ENCODE measurements around the gene ZNF398. TPM values are rescaled to one million over a fixed set of nuclear protein-coding genes. Genes with fewer than 3 reads are reported as not detected.

Gene ZNF398
- total RNA-seq, 2 donors from 2014 or later = 8.2 to 16.2 TPM

DNA sequence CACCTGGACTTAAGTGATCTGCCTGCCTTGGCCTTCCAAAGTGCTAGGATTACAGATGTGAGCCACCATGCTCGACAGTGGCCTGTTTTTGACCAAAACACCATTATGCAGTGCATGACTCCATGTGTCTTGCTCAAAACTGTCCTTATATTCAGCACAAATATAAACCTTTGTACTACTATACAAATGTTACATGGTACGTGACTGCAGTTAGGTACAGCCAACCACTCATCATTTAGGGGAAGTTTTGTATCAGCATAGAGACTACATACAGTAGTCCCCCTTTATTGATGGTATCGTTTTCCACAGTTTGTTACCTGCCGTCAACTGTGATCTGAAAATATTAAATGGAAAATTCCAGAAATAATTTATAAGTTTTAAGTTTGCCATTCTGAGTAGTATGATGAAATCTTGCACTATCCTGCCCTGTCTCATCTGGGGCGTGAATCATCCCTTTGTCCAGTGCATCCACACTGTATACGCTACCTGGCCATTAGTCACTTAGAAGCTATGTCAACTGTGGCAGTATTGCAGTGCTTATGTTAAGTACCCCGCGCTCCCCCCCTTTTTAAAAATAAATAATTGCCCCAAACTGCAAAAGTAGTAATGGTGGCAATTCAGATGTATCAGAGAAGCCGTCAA, 24.8 kb downstream of the ZNF398 start:
- Histone ChIP-seq H3K36me3 (peaks cover 58% of the 10 kb centered on the region), H3K4me3 (no peak overlapping the region), H3K27me3 (no peaks in the 10 kb centered on the region), H3K9me3 (no peaks in the 10 kb centered on the region), H3K4me1 (no peaks in the 10 kb centered on the region), H3K27ac (no peak overlapping the region)
- TF ChIP-seq, protein P1, sequence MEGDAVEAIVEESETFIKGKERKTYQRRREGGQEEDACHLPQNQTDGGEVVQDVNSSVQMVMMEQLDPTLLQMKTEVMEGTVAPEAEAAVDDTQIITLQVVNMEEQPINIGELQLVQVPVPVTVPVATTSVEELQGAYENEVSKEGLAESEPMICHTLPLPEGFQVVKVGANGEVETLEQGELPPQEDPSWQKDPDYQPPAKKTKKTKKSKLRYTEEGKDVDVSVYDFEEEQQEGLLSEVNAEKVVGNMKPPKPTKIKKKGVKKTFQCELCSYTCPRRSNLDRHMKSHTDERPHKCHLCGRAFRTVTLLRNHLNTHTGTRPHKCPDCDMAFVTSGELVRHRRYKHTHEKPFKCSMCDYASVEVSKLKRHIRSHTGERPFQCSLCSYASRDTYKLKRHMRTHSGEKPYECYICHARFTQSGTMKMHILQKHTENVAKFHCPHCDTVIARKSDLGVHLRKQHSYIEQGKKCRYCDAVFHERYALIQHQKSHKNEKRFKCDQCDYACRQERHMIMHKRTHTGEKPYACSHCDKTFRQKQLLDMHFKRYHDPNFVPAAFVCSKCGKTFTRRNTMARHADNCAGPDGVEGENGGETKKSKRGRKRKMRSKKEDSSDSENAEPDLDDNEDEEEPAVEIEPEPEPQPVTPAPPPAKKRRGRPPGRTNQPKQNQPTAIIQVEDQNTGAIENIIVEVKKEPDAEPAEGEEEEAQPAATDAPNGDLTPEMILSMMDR (IDR thresholded peaks at IDR 0.05) = no peak
- DNase-seq (ENCODE audit: low spot score) = no peak

DNA sequence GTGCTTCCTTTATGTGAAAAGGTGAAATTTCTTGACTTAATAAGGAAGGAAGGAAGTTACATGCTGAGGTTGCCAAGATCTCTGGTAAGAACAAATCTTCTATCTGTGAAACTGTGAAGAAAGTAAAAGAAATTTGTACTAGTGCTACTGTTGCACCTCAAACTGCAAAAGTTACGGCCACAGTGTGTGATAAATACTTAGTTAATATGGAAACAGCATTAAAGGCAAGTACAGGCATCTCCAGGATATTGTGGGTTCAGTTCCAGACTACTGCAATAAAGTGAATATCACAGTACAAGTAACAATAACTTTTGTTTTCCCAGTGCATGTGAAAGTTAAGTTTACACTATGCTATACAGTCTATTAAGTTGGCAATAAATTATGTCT, 25.3 kb downstream of the ZNF398 start:
- H3K9me3 ChIP-seq = no peaks in the 10 kb centered on the region
- no peaks in the 10 kb centered on the region for H3K27me3 ChIP-seq
- no peak for DNase-seq (ENCODE audit: low spot score)
- H3K36me3 ChIP-seq = peaks cover 58% of the 10 kb centered on the region
- H3K4me1 ChIP-seq = no peaks in the 10 kb centered on the region
- no peak overlapping the region for H3K4me3 ChIP-seq
- TF ChIP-seq, protein P1 (IDR thresholded peaks at IDR 0.05) = no peak
- H3K27ac ChIP-seq = no peak overlapping the region

GRCh38 chr7:149175150-149175549, 27.9 kb downstream of the ZNF398 start:
- no peaks in the 10 kb centered on the region for H3K9me3 ChIP-seq
- no peak overlapping the region for H3K27ac ChIP-seq
- H3K36me3 ChIP-seq = peaks cover 64% of the 10 kb centered on the region
- H3K4me3 ChIP-seq = no peak overlapping the region
- H3K4me1 ChIP-seq = no peaks in the 10 kb centered on the region
- TF ChIP-seq, protein P1 (IDR thresholded peaks at IDR 0.05) = no peak
- DNase-seq (ENCODE audit: low spot score) = no peak
- no peaks in the 10 kb centered on the region for H3K27me3 ChIP-seq

DNA sequence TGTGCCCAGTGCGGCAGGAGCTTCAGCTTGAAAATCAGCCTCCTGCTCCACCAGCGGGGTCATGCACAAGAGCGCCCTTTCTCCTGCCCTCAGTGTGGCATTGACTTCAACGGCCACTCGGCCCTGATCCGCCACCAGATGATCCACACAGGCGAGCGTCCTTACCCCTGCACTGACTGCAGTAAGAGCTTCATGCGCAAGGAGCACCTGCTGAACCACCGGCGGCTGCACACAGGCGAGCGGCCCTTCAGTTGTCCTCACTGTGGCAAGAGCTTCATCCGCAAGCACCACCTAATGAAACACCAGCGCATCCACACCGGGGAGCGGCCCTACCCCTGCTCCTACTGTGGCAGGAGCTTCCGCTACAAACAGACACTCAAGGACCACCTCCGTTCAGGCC, 32.0 kb downstream of the ZNF398 start:
- Histone ChIP-seq H3K36me3 (peaks cover 50% of the 10 kb centered on the region), H3K27ac (no peak overlapping the region), H3K27me3 (no peaks in the 10 kb centered on the region), H3K4me1 (peaks cover 0 to 10% of the 10 kb centered on the region in 2 donors), H3K9me3 (no peaks in the 10 kb centered on the region), H3K4me3 (no peak overlapping the region)
- no peak for DNase-seq (ENCODE audit: low spot score)
- TF ChIP-seq, protein P1 (IDR thresholded peaks at IDR 0.05) = no peak

GRCh38 chr7:149180722-149181449, 33.6 kb downstream of the ZNF398 start:
- H3K36me3 ChIP-seq = peaks cover 47% of the 10 kb centered on the region
- no peak overlapping the region for H3K4me3 ChIP-seq
- no peak overlapping the region for H3K27ac ChIP-seq
- no peak for DNase-seq (ENCODE audit: low spot score)
- no peaks in the 10 kb centered on the region for H3K9me3 ChIP-seq
- no peaks in the 10 kb centered on the region for H3K27me3 ChIP-seq
- H3K4me1 ChIP-seq = peaks cover 0 to 10% of the 10 kb centered on the region in 2 donors
- TF ChIP-seq, protein P1 (IDR thresholded peaks at IDR 0.05) = no peak

Data from right atrium auricular region (tissue), 2 donors.